ENCODE measurements around the gene CCR9.

- TF ChIP-seq TAF1 (IDR thresholded peaks at IDR 0.05; ENCODE audit: borderline replicate concordance, insufficient read depth, low read length) (no peak), POLR2AphosphoS5 (IDR thresholded peaks at IDR 0.05; ENCODE audit: low read depth, low read length) (no peak)
Observed at GRCh38 chr3:45874677-45875346, 11.5 kb upstream of the CCR9 start.
